NB4 (cell line): Measurements from ENCODE around the gene FRMPD4.

Source experiments
- MYC ChIP-seq: IDR thresholded peaks from 2 replicates; pipeline ENCODE4 v1.6.1; 2011; ENCODE audit warnings: low read depth, low read length
- POLR2A ChIP-seq: IDR thresholded peaks from 2 replicates; pipeline ENCODE4 v1.6.1; 2011; ENCODE audit warnings: mild to moderate bottlenecking; ENCODE audit not compliant: insufficient read length; ENCODE audit errors: extremely low read depth
- TF ChIP-seq, protein P1 (sequence below): IDR thresholded peaks from one replicate; pipeline ENCODE4 v1.5.1; 2012; ENCODE audit warnings: low read depth, low read length
- TF ChIP-seq, protein P2 (sequence below): IDR thresholded peaks from 2 replicates; pipeline ENCODE4 v1.6.1; 2011; ENCODE audit warnings: low read depth, low read length

DNA sequence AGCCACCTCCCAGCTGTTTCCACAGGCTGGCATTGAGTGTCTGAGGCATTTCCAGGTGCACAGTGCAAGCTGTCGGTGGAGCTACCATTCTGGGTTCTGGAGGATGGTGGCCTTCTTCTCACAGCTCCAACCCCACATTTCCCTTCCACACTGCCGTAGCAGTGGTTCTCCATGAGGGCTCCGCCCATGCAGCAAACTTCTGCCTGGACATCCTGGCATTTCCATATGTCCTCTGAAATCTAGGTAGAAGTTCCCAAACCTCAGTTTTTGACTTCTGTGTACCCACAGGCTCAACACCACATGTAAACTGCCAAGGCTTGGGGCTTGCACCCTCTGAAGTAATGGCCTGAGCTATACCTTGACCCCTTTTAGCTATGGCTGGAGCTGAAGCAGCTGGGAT lies 10.3 kb upstream of the FRMPD4 start:
- TF ChIP-seq, protein P1, sequence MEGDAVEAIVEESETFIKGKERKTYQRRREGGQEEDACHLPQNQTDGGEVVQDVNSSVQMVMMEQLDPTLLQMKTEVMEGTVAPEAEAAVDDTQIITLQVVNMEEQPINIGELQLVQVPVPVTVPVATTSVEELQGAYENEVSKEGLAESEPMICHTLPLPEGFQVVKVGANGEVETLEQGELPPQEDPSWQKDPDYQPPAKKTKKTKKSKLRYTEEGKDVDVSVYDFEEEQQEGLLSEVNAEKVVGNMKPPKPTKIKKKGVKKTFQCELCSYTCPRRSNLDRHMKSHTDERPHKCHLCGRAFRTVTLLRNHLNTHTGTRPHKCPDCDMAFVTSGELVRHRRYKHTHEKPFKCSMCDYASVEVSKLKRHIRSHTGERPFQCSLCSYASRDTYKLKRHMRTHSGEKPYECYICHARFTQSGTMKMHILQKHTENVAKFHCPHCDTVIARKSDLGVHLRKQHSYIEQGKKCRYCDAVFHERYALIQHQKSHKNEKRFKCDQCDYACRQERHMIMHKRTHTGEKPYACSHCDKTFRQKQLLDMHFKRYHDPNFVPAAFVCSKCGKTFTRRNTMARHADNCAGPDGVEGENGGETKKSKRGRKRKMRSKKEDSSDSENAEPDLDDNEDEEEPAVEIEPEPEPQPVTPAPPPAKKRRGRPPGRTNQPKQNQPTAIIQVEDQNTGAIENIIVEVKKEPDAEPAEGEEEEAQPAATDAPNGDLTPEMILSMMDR: no peak
- TF ChIP-seq POLR2A (no peak), MYC (no peak)
- TF ChIP-seq, protein P2, sequence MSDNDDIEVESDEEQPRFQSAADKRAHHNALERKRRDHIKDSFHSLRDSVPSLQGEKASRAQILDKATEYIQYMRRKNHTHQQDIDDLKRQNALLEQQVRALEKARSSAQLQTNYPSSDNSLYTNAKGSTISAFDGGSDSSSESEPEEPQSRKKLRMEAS: no peak
